GM10847 (cell line): ENCODE results near the gene FBH1.

ENCODE experiments used
- POLR2A ChIP-seq: IDR thresholded peaks from 2 replicates; pipeline ENCODE4 v1.6.1; 2011; ENCODE audit not compliant: insufficient read length; ENCODE audit errors: extremely low read depth

FBH1 gene

GRCh38 chr10:5921746-5922145 is 31.7 kb downstream of the FBH1 start:
- no peak for TF ChIP-seq POLR2A

GRCh38 chr10:5924889-5925288 is 34.8 kb downstream of the FBH1 start:
- no peak for TF ChIP-seq POLR2A

DNA sequence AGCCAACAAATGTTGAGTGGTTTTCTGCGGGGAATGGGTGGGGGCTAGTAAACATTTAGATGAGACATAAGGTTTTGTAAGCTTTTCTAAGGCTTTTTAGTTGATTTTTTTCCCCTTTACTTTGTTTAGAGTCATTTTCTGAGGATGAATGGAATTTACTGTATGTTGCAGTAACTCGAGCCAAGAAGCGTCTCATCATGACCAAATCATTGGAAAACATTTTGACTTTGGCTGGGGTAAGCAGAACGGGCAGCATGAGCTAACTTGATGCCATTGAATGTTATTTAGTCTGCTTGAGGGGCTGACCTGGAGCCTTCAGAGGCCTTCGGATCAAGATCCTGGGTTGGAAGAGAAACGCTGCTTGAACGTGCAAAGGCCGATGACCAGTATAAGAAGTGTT is 37.3 kb downstream of the FBH1 start:
- no peak for TF ChIP-seq POLR2A

DNA sequence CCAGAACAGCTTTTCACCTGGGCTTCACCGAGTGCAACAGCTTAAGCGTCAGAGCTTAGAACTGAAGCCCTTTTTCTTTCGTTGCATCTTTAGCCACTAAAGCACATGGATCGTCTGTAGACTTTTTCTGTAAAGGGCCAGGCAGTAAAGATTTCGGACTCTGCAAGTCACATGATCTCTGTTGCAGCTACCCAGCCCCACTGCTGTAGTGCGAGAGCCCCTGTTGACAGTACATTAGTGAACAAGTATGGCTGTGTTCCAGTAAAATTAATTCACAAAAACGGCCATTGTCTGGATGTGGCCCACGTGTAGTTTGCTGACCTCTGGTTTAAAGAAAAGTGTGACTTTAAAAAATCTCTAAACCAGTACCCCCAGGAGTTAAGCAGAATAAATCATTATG is 39.4 kb downstream of the FBH1 start:
- no peak for TF ChIP-seq POLR2A

GRCh38 chr10:5930272-5930671 is 40.2 kb downstream of the FBH1 start:
- no peak for TF ChIP-seq POLR2A

DNA sequence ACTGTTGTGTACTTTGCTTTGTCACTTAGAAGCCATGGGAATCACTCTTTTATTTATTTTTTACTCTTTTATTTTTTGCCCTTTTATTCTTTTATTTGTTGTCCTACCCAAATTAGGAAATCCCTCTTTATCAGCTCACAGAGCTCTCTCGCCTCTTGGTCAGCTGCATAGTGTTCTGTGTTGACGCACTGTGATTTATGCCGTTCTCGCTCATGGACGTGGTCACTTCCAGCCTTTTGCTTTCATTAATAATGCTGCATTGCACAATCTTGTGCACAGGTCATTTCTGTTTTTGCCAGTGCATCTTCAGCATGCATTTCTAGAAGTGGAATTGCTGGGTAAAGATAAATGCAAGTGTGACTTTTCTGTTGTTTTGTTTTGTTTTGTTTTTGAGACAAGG is 42.3 kb downstream of the FBH1 start:
- TF ChIP-seq POLR2A: no peak

GRCh38 chr10:5933909-5934546 is 44.0 kb downstream of the FBH1 start:
- no peak for TF ChIP-seq POLR2A

DNA sequence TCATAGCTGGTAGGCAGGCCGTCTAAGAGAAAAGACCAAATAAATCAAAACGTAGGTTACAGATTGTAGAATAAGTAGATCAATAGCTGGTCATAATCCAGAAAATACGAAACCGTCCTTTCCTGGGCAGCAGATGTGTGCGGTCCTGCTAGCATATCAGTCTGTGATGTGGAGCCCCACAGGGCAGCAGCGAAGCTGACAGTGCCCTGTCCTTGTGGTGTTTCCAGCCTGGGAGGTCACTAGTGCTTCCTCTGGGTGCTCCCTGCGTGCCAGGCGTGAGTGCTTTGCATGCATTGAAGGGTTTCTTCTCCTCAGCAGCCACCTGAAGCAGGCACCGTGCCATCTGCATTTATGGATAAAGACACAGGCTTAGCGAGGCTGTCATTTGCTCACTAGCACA is 45.6 kb downstream of the FBH1 start:
- TF ChIP-seq POLR2A: no peak

- TF ChIP-seq POLR2A: no peak
These were observed 47.0 kb downstream of the FBH1 start for GRCh38 chr10:5937016-5937415.

GRCh38 chr10:5938291-5938690 is 48.2 kb downstream of the FBH1 start:
- TF ChIP-seq POLR2A: no peak

DNA sequence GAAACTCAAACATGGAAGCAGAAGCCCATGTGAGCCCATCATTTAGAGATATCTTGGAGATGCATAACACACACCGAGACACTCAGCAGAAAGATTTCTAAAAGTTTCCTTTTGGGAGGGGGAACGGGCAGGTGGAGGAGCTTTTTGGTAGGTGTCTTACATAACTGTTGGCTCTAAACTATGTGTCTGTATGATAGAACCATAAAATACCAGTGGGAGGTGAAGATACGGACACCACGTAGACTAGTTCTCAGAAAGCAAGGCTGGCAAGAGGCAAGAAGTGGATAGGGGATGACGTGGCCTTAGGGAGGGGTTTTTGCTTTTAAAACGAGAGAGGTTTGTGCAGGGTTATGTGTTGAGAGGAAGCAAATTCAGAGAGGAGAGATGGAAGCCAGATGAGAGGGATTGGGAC is 50.8 kb downstream of the FBH1 start:
- TF ChIP-seq POLR2A: no peak

GRCh38 chr10:5941579-5941978 is 51.5 kb downstream of the FBH1 start:
- TF ChIP-seq POLR2A: no peak

DNA sequence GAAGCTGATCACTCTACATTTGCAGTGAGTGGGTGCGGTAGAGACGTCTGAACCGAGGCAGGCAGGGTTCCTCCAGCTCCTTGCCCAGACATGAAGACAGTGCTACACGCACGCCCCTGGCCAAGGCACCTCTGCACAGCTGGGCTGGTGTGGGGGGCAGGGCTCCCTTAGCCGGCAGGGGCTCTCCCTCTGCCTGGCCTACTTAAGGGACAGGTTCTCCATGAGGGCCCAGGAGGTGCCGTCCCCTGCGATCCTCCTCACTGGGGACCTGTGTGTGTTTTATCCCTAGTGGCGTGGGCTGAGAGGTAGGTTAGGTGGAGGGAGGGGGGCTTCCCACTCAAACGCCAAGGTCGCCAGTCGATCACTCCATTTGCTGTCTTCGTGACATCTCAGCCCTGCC is 52.0 kb downstream of the FBH1 start:
- no peak for TF ChIP-seq POLR2A

DNA sequence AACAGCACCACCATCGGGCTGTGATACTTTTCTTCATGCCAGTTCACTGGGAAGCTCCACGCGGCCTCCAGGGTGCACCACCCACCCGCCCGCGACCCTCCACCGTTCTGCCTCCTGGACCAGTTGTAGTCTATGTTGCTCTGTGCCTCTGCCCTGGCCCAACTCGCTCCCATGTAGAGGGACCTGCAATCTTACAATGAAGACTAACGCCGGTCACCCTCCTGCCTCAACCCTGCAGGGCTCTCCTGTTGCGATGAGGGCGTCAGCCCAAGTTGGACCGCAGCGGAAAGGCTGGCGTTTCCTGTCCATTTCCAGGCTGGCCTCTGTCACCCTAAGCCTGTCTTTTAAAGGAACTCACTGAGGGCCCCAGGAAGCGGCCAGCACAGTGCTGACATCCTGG is 52.4 kb downstream of the FBH1 start:
- no peak for TF ChIP-seq POLR2A

GRCh38 chr10:5943536-5943935 is 53.5 kb downstream of the FBH1 start:
- TF ChIP-seq POLR2A: no peak

DNA sequence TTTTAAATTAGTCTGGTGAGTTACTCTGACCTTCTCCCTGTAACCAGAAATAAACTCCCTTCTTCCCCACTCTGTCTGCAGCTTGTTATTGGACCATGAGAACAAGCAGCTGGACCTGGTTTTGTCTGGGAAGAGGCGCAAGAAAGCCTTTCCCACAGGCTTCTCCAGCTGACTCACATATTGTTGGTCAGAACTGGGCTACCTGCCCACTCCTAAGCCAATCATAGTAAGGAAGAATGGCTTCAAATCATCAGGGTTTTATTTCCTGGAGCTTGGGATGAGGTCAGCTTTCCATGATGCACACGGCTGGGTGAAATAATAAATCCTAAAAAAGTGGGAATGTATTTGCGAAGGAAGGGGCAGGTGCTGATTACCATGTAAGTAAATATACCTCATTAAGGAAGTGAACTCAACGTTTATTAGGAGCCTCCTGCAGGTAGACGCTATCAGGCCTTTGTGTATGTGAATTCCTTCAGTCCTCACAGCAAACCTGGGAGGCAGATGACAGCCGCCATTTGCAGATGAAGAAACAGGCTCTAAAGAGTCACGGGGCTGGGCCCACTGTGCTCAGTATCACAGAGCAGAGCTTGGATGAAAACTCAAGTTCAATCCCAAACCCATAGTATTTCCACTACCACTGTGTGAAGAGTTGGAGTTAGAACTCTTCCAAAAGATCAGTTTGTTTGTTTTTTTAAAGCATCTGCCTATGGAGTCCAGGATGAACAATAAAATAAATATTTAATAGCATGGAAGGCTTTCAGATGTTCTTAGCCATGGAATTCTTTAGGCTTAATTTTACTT is 54.5 kb downstream of the FBH1 start:
- no peak for TF ChIP-seq POLR2A

DNA sequence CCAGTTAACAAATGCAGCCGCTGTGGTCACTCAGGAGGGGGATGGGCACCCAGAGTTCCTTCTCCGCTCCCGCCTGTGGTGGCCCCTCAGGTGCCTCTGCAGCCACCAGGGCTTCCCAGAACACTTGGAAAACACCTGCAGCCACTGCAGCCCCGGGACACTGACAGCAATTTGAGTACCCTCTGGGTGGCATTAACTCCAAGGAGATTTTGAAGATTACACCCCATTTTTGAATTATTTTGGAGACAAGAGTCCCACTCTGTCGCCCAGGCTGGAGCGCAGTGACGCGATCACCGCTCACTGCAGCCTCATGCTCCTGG is 55.1 kb downstream of the FBH1 start:
- no peak for TF ChIP-seq POLR2A
